DOHH2 (cell line): Measurements from ENCODE around the gene PLA2G4E.

Experiments used
- H3F3A ChIP-seq: fragments of 200-600 bp; sonication (generic), shearing (Covaris generic); 2 replicates; pipeline ENCODE4 v1.6.0; 2016; ENCODE audit warnings: antibody characterized with exemption, mild to moderate bottlenecking; ENCODE audit not compliant: control insufficient read depth, insufficient read depth
- H3K27ac ChIP-seq: fragments of 200-600 bp; sonication (generic); 2 replicates; pipeline ENCODE4 v1.5.1; 2014; ENCODE audit warnings: low read depth, mild to moderate bottlenecking, low read length, moderate library complexity
- H3K27me3 ChIP-seq: fragments of 200-600 bp; sonication (generic); 2 replicates; pipeline ENCODE4 v1.6.1; 2014; ENCODE audit warnings: mild to moderate bottlenecking, low read length, mixed read lengths; ENCODE audit not compliant: control insufficient read depth
- H3K36me3 ChIP-seq: fragments of 200-600 bp; sonication (generic); 2 replicates; pipeline ENCODE4 v1.6.1; 2014; ENCODE audit warnings: mild to moderate bottlenecking, low read length, moderate library complexity, mixed read lengths; ENCODE audit not compliant: control insufficient read depth
- H3K4me1 ChIP-seq: fragments of 200-600 bp; sonication (generic); 2 replicates; pipeline ENCODE4 v1.6.1; 2014; ENCODE audit warnings: mild to moderate bottlenecking, low read length, mixed read lengths; ENCODE audit not compliant: control insufficient read depth
- H3K4me2 ChIP-seq: fragments of 200-600 bp; sonication (generic); 2 replicates; pipeline ENCODE4 v1.6.0; 2014; ENCODE audit warnings: mild to moderate bottlenecking, low read length, moderate library complexity
- H3K4me3 ChIP-seq: fragments of 200-600 bp; sonication (generic); 2 replicates; pipeline ENCODE4 v1.5.1; 2014; ENCODE audit warnings: mild to moderate bottlenecking, low read length, mixed read lengths
- H3K79me2 ChIP-seq: fragments of 200-600 bp; sonication (generic); 2 replicates; pipeline ENCODE4 v1.6.1; 2014; ENCODE audit warnings: mild to moderate bottlenecking, low read length, mixed read lengths; ENCODE audit not compliant: control insufficient read depth
- H3K9me2 ChIP-seq: fragments of 200-600 bp; sonication (generic); replicated peaks from 2 replicates; pipeline ENCODE4 v1.6.1; 2014; ENCODE audit warnings: mild to moderate bottlenecking, low read length, mixed read lengths; ENCODE audit not compliant: control insufficient read depth
- H3K9me3 ChIP-seq: fragments of 200-600 bp; sonication (generic); 2 replicates; pipeline ENCODE4 v1.6.1; 2014; ENCODE audit warnings: antibody characterized with exemption, low read length, mixed read lengths; ENCODE audit not compliant: control insufficient read depth, insufficient read depth
- H4K20me1 ChIP-seq: fragments of 200-600 bp; sonication (generic); 2 replicates; pipeline ENCODE4 v1.6.0; 2014; ENCODE audit warnings: low read depth, mild to moderate bottlenecking, antibody characterized with exemption, low read length, moderate library complexity; ENCODE audit not compliant: control insufficient read depth, insufficient read depth
- CTCF ChIP-seq: fragments of 200-600 bp; sonication (generic); IDR thresholded peaks from one replicate; pipeline ENCODE4 v1.5.1; 2014; ENCODE audit warnings: antibody characterized with exemption, mild to moderate bottlenecking, low read depth, low read length; ENCODE audit not compliant: poor library complexity, severe bottlenecking
- EZH2phosphoT487 ChIP-seq: fragments of 200-600 bp; sonication (generic); IDR thresholded peaks from 2 replicates; pipeline ENCODE4 v1.6.1; 2017; ENCODE audit warnings: borderline replicate concordance, mild to moderate bottlenecking, antibody characterized with exemption, low read length, moderate library complexity, mixed read lengths

The PLA2G4E gene

GRCh38 chr15:41932101-41932500, 88.7 kb downstream of the PLA2G4E start:
- H4K20me1 ChIP-seq: no peaks in the 10 kb centered on the region
- H3K79me2 ChIP-seq: no peaks in the 10 kb centered on the region
- peaks cover 51% of the 10 kb centered on the region for H3K4me1 ChIP-seq
- no peaks in the 10 kb centered on the region for H3K9me3 ChIP-seq
- no peaks in the 10 kb centered on the region for H3K27me3 ChIP-seq
- H3F3A ChIP-seq: peaks cover 17% of the 10 kb centered on the region; the same call in 1 of the 2 replicates
- no peaks in the 10 kb centered on the region for H3K36me3 ChIP-seq
- H3K27ac ChIP-seq: no peak overlapping the region
- no peak overlapping the region for H3K4me2 ChIP-seq
- no peak overlapping the region for H3K4me3 ChIP-seq
- no peak for TF ChIP-seq EZH2phosphoT487
- TF ChIP-seq CTCF: no peak
- H3K9me2 ChIP-seq: no peaks in the 10 kb centered on the region
